GM23338 (cell line): ENCODE results near the gene GAB2. TPM values are rescaled to one million over a fixed set of nuclear protein-coding genes. Genes with fewer than 3 reads are reported as not detected.

Source experiments
- ATAC-seq: fragments of 200-7000 bp; cut with Tn5 transposase; 3 replicates; pipeline ENCODE4 v1.9.1; 2020
- DNase-seq: peaks from one replicate; pipeline ENCODE4 v3.0.0-alpha.2; 2015; ENCODE audit warnings: low spot score
- H2AFZ ChIP-seq: fragments of 200-600 bp; sonication (generic); 2 replicates; pipeline ENCODE4 v1.8.0; 2016; ENCODE audit warnings: antibody characterized with exemption, mild to moderate bottlenecking, moderate library complexity
- H3F3A ChIP-seq: fragments of 200-600 bp; sonication (generic); replicated peaks from 2 replicates; pipeline ENCODE4 v1.8.0; 2017; ENCODE audit warnings: antibody characterized with exemption, mixed run types, low read depth
- H3K27ac ChIP-seq: fragments of 200-600 bp; sonication (generic); 2 replicates; pipeline ENCODE4 v1.6.1; 2016; ENCODE audit warnings: low read depth
- H3K27me3 ChIP-seq: fragments of 200-600 bp; sonication (generic); 2 replicates; pipeline ENCODE4 v1.8.0; 2016; ENCODE audit warnings: mild to moderate bottlenecking, mixed run types, moderate library complexity; ENCODE audit not compliant: insufficient read depth
- H3K36me3 ChIP-seq: fragments of 200-600 bp; sonication (generic); 2 replicates; pipeline ENCODE4 v1.8.0; 2016; ENCODE audit warnings: mild to moderate bottlenecking; ENCODE audit not compliant: insufficient read depth
- H3K4me1 ChIP-seq: fragments of 200-600 bp; sonication (generic); 2 replicates; pipeline ENCODE4 v1.8.0; 2016; ENCODE audit warnings: mild to moderate bottlenecking, moderate library complexity; ENCODE audit not compliant: insufficient read depth
- H3K4me2 ChIP-seq: fragments of 200-600 bp; sonication (generic); 2 replicates; pipeline ENCODE4 v1.7.1; 2017; ENCODE audit warnings: mixed run types
- H3K4me3 ChIP-seq: fragments of 200-600 bp; sonication (generic); 2 replicates; pipeline ENCODE4 v1.6.1; 2016; ENCODE audit warnings: mixed run types
- H3K79me2 ChIP-seq: fragments of 200-600 bp; sonication (generic); replicated peaks from 2 replicates; pipeline ENCODE4 v1.8.0; 2017; ENCODE audit warnings: mild to moderate bottlenecking; ENCODE audit not compliant: insufficient read depth
- H3K9me2 ChIP-seq: fragments of 200-600 bp; sonication (generic); 2 replicates; pipeline ENCODE4 v1.8.0; 2017; ENCODE audit not compliant: insufficient read depth
- H4K20me1 ChIP-seq: fragments of 200-600 bp; sonication (generic); replicated peaks from 2 replicates; pipeline ENCODE4 v1.8.0; 2017; ENCODE audit warnings: mild to moderate bottlenecking; ENCODE audit not compliant: insufficient read depth
- H3K27ac Mint-ChIP-seq: 2 replicates; pipeline ENCODE4 v1.8.0; 2020; ENCODE audit warnings: inconsistent platforms, mild to moderate bottlenecking, moderate library complexity, mixed read lengths
- H3K27me3 Mint-ChIP-seq: 3 replicates; pipeline ENCODE4 v1.8.0; 2022; ENCODE audit warnings: low read depth, mild to moderate bottlenecking, moderate library complexity, mixed read lengths, inconsistent platforms; ENCODE audit not compliant: insufficient read depth, poor library complexity
- H3K36me3 Mint-ChIP-seq: 3 replicates; pipeline ENCODE4 v1.8.0; 2021; ENCODE audit warnings: low read depth, mild to moderate bottlenecking, inconsistent platforms, moderate library complexity, mixed read lengths
- H3K4me1 Mint-ChIP-seq: 3 replicates; pipeline ENCODE4 v1.8.0; 2020; ENCODE audit warnings: mild to moderate bottlenecking, inconsistent platforms, mixed read lengths
- H3K4me3 Mint-ChIP-seq: 3 replicates; pipeline ENCODE4 v1.8.0; 2021; ENCODE audit warnings: moderate library complexity, mild to moderate bottlenecking, inconsistent platforms, mixed read lengths
- H3K9me3 Mint-ChIP-seq: 3 replicates; pipeline ENCODE4 v1.8.0; 2020; ENCODE audit warnings: moderate library complexity, mild to moderate bottlenecking, inconsistent platforms, mixed read lengths
- CREB1 ChIP-seq: fragments of 250-450 bp; sonication (Bioruptor Pico); IDR thresholded peaks from 2 replicates; pipeline ENCODE4 v1.5.0; 2020; ENCODE audit warnings: low read depth, mild to moderate bottlenecking, moderate library complexity
- CTCF ChIP-seq, 2 experiments: fragments of 200-600 bp in 1 of 2; sonication (generic) in 1 of 2; conservative IDR thresholded peaks; 2 replicates each; pipeline versions ENCODE4 v1.5.1 to v1.6.1; 2016 to 2017; ENCODE audit warnings: antibody characterized with exemption in 2 of 2, low read depth in 2 of 2, mild to moderate bottlenecking in 2 of 2, moderate library complexity in 1 of 2
- ETS1 ChIP-seq: IDR thresholded peaks from 2 replicates; pipeline ENCODE4 v1.6.1; 2016; ENCODE audit warnings: antibody characterized with exemption
- EZH2phosphoT487 ChIP-seq: fragments of 200-600 bp; sonication (generic); IDR thresholded peaks from one replicate; pipeline ENCODE4 v1.8.1; 2018; ENCODE audit warnings: antibody characterized with exemption; ENCODE audit not compliant: unreplicated experiment
- JUNB ChIP-seq: IDR thresholded peaks from one replicate; pipeline ENCODE4 v1.6.1; 2016; ENCODE audit warnings: antibody characterized with exemption; ENCODE audit not compliant: unreplicated experiment
- NANOG ChIP-seq: IDR thresholded peaks from 2 replicates; pipeline ENCODE4 v1.6.1; 2016; ENCODE audit warnings: antibody characterized with exemption, borderline replicate concordance
- POLR2AphosphoS5 ChIP-seq: IDR thresholded peaks from 2 replicates; pipeline ENCODE4 v1.6.1; 2016; ENCODE audit warnings: antibody characterized with exemption, low read depth
- STAT1 ChIP-seq: IDR thresholded peaks from one replicate; pipeline ENCODE4 v1.6.1; 2016; ENCODE audit warnings: antibody characterized with exemption; ENCODE audit not compliant: unreplicated experiment
- ZNF114 ChIP-seq: fragments of 250-450 bp; sonication (Bioruptor Pico); IDR thresholded peaks from 2 replicates; pipeline ENCODE4 v1.5.0; 2020; ENCODE audit warnings: mild to moderate bottlenecking, moderate library complexity
- ZNF331 ChIP-seq: fragments of 250-450 bp; sonication (Bioruptor Pico); IDR thresholded peaks from 2 replicates; pipeline ENCODE4 v1.5.0; 2020; ENCODE audit warnings: low read depth, mild to moderate bottlenecking, moderate library complexity
- ZNF462 ChIP-seq: fragments of 250-450 bp; sonication (Bioruptor Pico); IDR thresholded peaks from 2 replicates; pipeline ENCODE4 v1.5.0; 2020; ENCODE audit warnings: mild to moderate bottlenecking, moderate library complexity
- polyA plus RNA-seq: library from polyadenylated mRNA; unstranded; fragments of >200 nt; fragmentation: Nextera tagmentation; extraction: Ambion mirVana; gene quantifications from 2 replicates; pipeline ENCODE4 v1.2.1, GENCODE V29; 2016
- total RNA-seq: library from RNA; depleted of rRNA; stranded (reverse); fragments of >200 nt; shearing (Covaris generic); gene quantifications from 2 replicates; pipeline ENCODE4 v1.2.3, GENCODE V29; 2014

GAB2 gene
- total and polyA plus RNA-seq, 2 experiments from 2014 or later = 2.0 to 10.8 TPM

- TF ChIP-seq CTCF (conservative IDR thresholded peaks at IDR 0.05; ENCODE audit: low read depth in 2 of 2) (no peak), JUNB (no peak), CREB1 (CRISPR knock-in tag) (no peak), ZNF331 (no peak), EZH2phosphoT487 (no peak)
Measured at GRCh38 chr11:78370406-78371172, 47.0 kb downstream of the GAB2 start (continued).

- H3K4me3 ChIP-seq = no peak overlapping the region
- H3K27me3 Mint-ChIP-seq = no peaks in the 10 kb centered on the region
- peaks cover 27% of the 10 kb centered on the region for H3K4me1 Mint-ChIP-seq
- peaks cover 14% of the 10 kb centered on the region for H3K4me1 ChIP-seq
- no peak overlapping the region for H3K4me3 Mint-ChIP-seq
- H2AFZ ChIP-seq = no peak overlapping the region
- no peaks in the 10 kb centered on the region for H4K20me1 ChIP-seq
- no peaks in the 10 kb centered on the region for H3K36me3 Mint-ChIP-seq
- no peaks in the 10 kb centered on the region for H3K36me3 ChIP-seq
- H3K9me3 Mint-ChIP-seq = no peaks in the 10 kb centered on the region
- no peaks in the 10 kb centered on the region for H3K9me2 ChIP-seq
- peak; percentile 97 for DNase-seq
- H3K4me2 ChIP-seq = 0 out of 2 replicates have a peak overlapping the region, but pooled peaks have one; percentile 2
- ATAC-seq = peak; percentile 99
- no peaks in the 10 kb centered on the region for H3F3A ChIP-seq
- H3K27ac ChIP-seq = peak overlapping the region; percentile 76; the same call in 1 of the 2 replicates
- H3K79me2 ChIP-seq = no peaks in the 10 kb centered on the region
- H3K27ac Mint-ChIP-seq = peak overlapping the region; percentile 92
- H3K27me3 ChIP-seq = no peaks in the 10 kb centered on the region
- TF ChIP-seq JUNB = no peak
- TF ChIP-seq STAT1 = no peak
- TF ChIP-seq ZNF114 (CRISPR knock-in tag) = no peak
- no peak for TF ChIP-seq ETS1
- no peak for TF ChIP-seq POLR2AphosphoS5
- no peak for TF ChIP-seq EZH2phosphoT487
- no peak for TF ChIP-seq ZNF331
- peak; percentile 61; the same call in 1 of the 2 replicates for TF ChIP-seq NANOG
- peak; percentile 65 for TF ChIP-seq ZNF462 (CRISPR knock-in tag)
- 0 out of 4 replicates have a peak, but pooled peaks of 1 of the 2 experiments have one; percentile 3 for TF ChIP-seq CTCF (conservative IDR thresholded peaks at IDR 0.05; ENCODE audit: low read depth in 2 of 2)
Measured at GRCh38 chr11:78365381-78365792, 52.2 kb downstream of the GAB2 start.
